ENCODE measurements around the gene NFKBIL1.

The NFKBIL1 gene

DNA sequence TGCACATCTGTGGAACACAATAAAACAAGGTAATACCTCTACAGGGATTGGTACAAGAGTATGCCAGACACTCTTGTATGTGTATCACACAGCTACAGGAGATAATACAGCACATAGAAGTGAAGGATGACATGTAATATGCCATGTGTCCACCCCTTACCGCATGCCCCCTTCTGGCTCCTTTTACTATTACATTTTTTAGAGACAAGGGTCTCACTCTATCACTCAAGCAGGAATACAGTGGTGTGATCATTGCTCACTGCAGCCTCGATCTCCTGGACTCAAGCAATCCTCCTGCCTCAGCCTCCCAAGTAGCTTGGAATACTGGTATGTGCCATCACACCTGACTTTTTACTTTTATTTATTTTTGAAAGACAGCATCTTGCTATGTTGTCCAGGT, 49.6 kb downstream of the NFKBIL1 start:
- peak; percentile 46; the same call in 1 of the 2 replicates for TF ChIP-seq CTCF (IDR thresholded peaks at IDR 0.05; ENCODE audit: borderline replicate concordance, insufficient read depth, low read depth, low read length)
- no peak overlapping the region for H3K4me3 ChIP-seq (ENCODE audit: low read depth, low read length)

- no peak for TF ChIP-seq CTCF (IDR thresholded peaks at IDR 0.05; ENCODE audit: borderline replicate concordance, insufficient read depth, low read depth, low read length)
Observed at GRCh38 chr6:31607317-31607716, 59.9 kb downstream of the NFKBIL1 start.

More at GRCh38 chr6:31607317-31607716, 59.9 kb downstream of the NFKBIL1 start:
- H3K4me3 ChIP-seq (ENCODE audit: low read depth, low read length) = no peak overlapping the region

Data from GM12875 (cell line).